Activated T-cell treated with anti-CD3 and anti-CD28 coated beads, Interleukin-2, amount 50 U/mL, for 24 hours (primary cell): ENCODE measurements around the gene NSMCE3.
"Not testable (repeated sequence)": the region's sequence is repeated elsewhere in the genome, so short reads cannot be mapped to it uniquely, and the experiment has no call there.

Source experiments
- DNase-seq: peaks from one replicate; pipeline ENCODE4 v3.0.0-alpha.2; 2020
- H3K27ac Mint-ChIP-seq: 2 replicates; pipeline ENCODE4 v1.8.0; 2020; ENCODE audit warnings: mild to moderate bottlenecking, mixed read lengths
- H3K27me3 Mint-ChIP-seq: 2 replicates; pipeline ENCODE4 v1.8.0; 2020; ENCODE audit warnings: mixed read lengths
- H3K36me3 Mint-ChIP-seq: 2 replicates; pipeline ENCODE4 v1.8.0; 2020; ENCODE audit warnings: low read depth, mixed read lengths
- H3K4me1 Mint-ChIP-seq: 2 replicates; pipeline ENCODE4 v1.8.0; 2020; ENCODE audit warnings: low read depth, mixed read lengths
- H3K4me3 Mint-ChIP-seq: 2 replicates; pipeline ENCODE4 v1.8.0; 2020; ENCODE audit warnings: mild to moderate bottlenecking, moderate library complexity, mixed read lengths
- H3K9me3 Mint-ChIP-seq: 2 replicates; pipeline ENCODE4 v1.8.0; 2020; ENCODE audit warnings: mixed read lengths

Gene NSMCE3

GRCh38 chr15:29252234-29252633 is 17.4 kb downstream of the NSMCE3 start:
- Mint-ChIP-seq H3K9me3 (no peaks in the 10 kb centered on the region), H3K27me3 (peaks cover 8% of the 10 kb centered on the region), H3K4me3 (no peak overlapping the region), H3K36me3 (no peaks in the 10 kb centered on the region), H3K4me1 (no peaks in the 10 kb centered on the region), H3K27ac (no peak overlapping the region)
- no peak for DNase-seq

GRCh38 chr15:29244544-29244943 is 25.1 kb downstream of the NSMCE3 start:
- Mint-ChIP-seq H3K4me3 (no peak overlapping the region), H3K27ac (no peak overlapping the region), H3K4me1 (no peaks in the 10 kb centered on the region), H3K36me3 (no peaks in the 10 kb centered on the region), H3K27me3 (peaks cover 2% of the 10 kb centered on the region), H3K9me3 (no peaks in the 10 kb centered on the region)
- no peak for DNase-seq

GRCh38 chr15:29244123-29244522 is 25.5 kb downstream of the NSMCE3 start:
- Mint-ChIP-seq H3K9me3 (no peaks in the 10 kb centered on the region), H3K27ac (no peak overlapping the region), H3K27me3 (peaks cover 2% of the 10 kb centered on the region), H3K4me3 (no peak overlapping the region), H3K4me1 (no peaks in the 10 kb centered on the region), H3K36me3 (no peaks in the 10 kb centered on the region)
- DNase-seq: no peak

GRCh38 chr15:29242456-29243242 is 27.0 kb downstream of the NSMCE3 start:
- Mint-ChIP-seq H3K9me3 (no peaks in the 10 kb centered on the region), H3K4me3 (no peak overlapping the region)
- no peak for DNase-seq

GRCh38 chr15:29241207-29241606 is 28.4 kb downstream of the NSMCE3 start:
- H3K9me3 Mint-ChIP-seq: no peaks in the 10 kb centered on the region
- no peak overlapping the region for H3K4me3 Mint-ChIP-seq
- peaks cover 5% of the 10 kb centered on the region for H3K27me3 Mint-ChIP-seq
- no peak for DNase-seq
- H3K27ac Mint-ChIP-seq: no peak overlapping the region
- H3K36me3 Mint-ChIP-seq: no peaks in the 10 kb centered on the region
- no peaks in the 10 kb centered on the region for H3K4me1 Mint-ChIP-seq

More at GRCh38 chr15:29242456-29243242, 27.0 kb downstream of the NSMCE3 start:
- Mint-ChIP-seq H3K27me3 (peaks cover 3% of the 10 kb centered on the region), H3K4me1 (no peaks in the 10 kb centered on the region), H3K27ac (no peak overlapping the region), H3K36me3 (no peaks in the 10 kb centered on the region)

- H3K4me1 Mint-ChIP-seq: no peaks in the 10 kb centered on the region
- H3K4me3 Mint-ChIP-seq: no peak overlapping the region
- H3K27me3 Mint-ChIP-seq: peaks cover 17% of the 10 kb centered on the region
- no peak overlapping the region for H3K27ac Mint-ChIP-seq
- peaks cover 9% of the 10 kb centered on the region for H3K9me3 Mint-ChIP-seq
- DNase-seq: no peak
- H3K36me3 Mint-ChIP-seq: no peaks in the 10 kb centered on the region
These were observed 30.2 kb downstream of the NSMCE3 start for GRCh38 chr15:29239395-29239794.

DNA sequence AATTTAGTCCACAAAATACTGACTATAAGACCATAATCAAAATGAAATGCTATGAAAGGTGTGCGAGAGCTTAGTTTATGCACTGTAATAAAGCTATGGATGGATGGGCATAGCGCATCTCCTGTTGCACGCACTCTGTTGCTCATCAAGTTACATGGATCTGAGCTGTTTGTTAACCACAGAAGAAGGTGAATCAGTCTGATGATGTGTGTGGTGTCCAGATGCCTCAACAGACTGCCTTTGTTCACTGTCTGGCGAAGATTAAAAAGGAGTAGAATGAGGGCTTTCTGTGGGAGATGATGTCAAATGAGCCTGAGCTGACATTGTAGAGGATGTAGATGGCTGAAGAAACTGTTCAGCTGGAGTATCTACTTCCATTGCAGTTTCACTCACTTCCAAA is 36.1 kb downstream of the NSMCE3 start:
- DNase-seq: no peak
- no peaks in the 10 kb centered on the region for H3K4me1 Mint-ChIP-seq
- H3K36me3 Mint-ChIP-seq: no peaks in the 10 kb centered on the region
- H3K27ac Mint-ChIP-seq: no peak overlapping the region
- H3K4me3 Mint-ChIP-seq: no peak overlapping the region
- H3K9me3 Mint-ChIP-seq: peaks cover 9% of the 10 kb centered on the region
- H3K27me3 Mint-ChIP-seq: peaks cover 41% of the 10 kb centered on the region

GRCh38 chr15:29226436-29227208 is 43.0 kb downstream of the NSMCE3 start:
- Mint-ChIP-seq H3K36me3 (no peaks in the 10 kb centered on the region), H3K4me3 (no peak overlapping the region), H3K27ac (no peak overlapping the region), H3K9me3 (no peaks in the 10 kb centered on the region), H3K27me3 (peaks cover 51% of the 10 kb centered on the region), H3K4me1 (no peaks in the 10 kb centered on the region)
- DNase-seq: no peak

DNA sequence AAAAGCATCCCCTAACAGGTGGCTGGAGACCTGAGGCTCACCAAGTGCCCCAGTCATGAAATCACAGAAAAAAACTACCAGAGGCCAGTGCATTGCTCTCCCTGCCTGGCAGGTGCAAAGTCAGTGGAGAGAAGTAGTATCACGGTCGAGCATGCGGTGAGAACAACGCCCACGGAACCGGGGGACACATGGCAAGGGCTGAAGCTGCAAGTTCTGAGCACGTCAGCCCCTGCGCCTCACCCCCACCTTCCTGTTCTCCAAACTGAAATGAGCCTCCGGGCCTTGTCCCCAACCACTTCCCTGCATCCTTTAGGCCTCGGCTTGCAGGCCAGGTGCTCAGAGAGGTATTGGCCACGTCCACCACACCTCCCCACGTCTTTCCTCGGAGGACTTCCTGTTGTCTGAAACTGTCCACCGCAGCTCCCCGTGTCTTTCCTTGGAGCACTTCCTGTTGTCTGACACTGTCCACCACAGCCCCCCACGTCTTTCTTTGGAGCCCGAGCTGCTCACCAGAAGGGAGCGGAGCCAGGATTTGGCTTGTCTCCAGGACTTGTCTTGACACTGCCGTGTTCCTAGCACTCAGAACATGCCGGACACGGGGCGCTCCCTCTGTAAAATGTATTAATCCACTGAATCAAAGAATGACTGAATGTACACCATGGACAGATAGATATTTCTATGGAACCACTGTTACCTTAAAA is 43.9 kb downstream of the NSMCE3 start:
- H3K27ac Mint-ChIP-seq: no peak overlapping the region
- DNase-seq: no peak
- H3K4me3 Mint-ChIP-seq: no peak overlapping the region
- no peaks in the 10 kb centered on the region for H3K36me3 Mint-ChIP-seq
- no peaks in the 10 kb centered on the region for H3K9me3 Mint-ChIP-seq
- no peaks in the 10 kb centered on the region for H3K4me1 Mint-ChIP-seq
- H3K27me3 Mint-ChIP-seq: peaks cover 48% of the 10 kb centered on the region

DNA sequence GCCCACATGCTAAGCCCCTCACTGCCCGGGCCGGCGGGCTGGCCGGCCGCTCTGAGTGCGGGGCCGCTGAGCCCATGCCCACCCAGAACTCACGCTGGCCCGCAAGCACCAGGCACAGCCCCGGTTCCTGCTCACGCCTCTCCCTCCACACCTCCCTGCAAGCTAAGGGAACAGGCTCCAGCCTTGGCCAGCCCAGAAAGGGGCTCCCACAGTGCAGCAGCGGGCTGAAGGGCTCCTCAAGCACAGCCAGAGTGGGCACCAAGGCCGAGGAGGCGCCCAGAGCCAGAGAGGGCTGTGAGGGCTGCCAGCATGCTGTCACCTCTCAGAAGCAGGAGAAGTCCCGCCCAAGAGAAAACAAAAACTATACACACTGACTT is 44.6 kb downstream of the NSMCE3 start:
- not testable (repeated sequence) for DNase-seq, H3K9me3 Mint-ChIP-seq, H3K27ac Mint-ChIP-seq, H3K4me3 Mint-ChIP-seq, H3K36me3 Mint-ChIP-seq, H3K4me1 Mint-ChIP-seq
- H3K27me3 Mint-ChIP-seq: peaks cover 43% of the 10 kb centered on the region

DNA sequence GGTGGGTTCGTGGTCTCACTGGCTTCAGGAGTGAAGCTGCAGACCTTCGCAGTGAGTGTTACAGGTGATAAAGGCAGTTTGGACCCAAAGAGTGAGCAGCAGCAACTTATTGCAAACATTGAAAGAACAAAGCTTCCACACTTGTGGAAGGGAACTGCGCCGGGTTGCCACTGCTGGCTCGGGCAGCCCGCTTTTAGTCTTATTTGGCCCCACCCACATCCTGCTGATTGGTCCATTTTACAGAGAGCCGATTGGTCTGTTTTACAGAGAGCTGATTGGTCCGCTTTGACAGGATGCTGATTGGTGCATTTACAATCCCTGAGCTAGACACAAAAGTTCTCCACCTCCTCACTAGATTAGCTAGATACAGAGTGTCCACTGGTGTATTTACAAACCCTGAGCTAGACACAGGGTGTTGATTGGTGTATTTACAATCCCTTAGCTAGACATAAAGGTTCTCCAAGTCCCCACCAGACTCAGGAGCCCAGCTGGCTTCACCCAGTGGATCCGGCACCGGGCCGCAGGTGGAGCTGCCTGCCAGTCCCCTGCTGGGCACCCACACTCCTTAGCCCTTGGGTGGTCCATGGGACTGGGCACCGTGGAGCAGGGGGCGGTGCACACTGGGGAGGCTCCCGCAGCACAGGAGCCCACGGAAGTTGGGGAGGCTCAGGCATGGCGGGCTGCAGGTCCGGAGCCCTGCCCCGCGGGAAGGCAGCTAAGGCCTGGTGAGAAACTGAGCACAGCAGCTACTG is 45.2 kb downstream of the NSMCE3 start:
- peaks cover 37% of the 10 kb centered on the region for H3K27me3 Mint-ChIP-seq
- H3K36me3 Mint-ChIP-seq, H3K4me1 Mint-ChIP-seq, H3K27ac Mint-ChIP-seq, H3K9me3 Mint-ChIP-seq, H3K4me3 Mint-ChIP-seq, DNase-seq: not testable (repeated sequence)

- Mint-ChIP-seq H3K4me3 (no peak overlapping the region), H3K9me3 (no peaks in the 10 kb centered on the region), H3K36me3 (no peaks in the 10 kb centered on the region), H3K27me3 (peaks cover 41% of the 10 kb centered on the region), H3K27ac (no peak overlapping the region), H3K4me1 (no peaks in the 10 kb centered on the region)
- no peak for DNase-seq
These were observed 46.0 kb downstream of the NSMCE3 start for GRCh38 chr15:29223640-29224039.

GRCh38 chr15:29222129-29222853 is 47.3 kb downstream of the NSMCE3 start:
- Mint-ChIP-seq H3K9me3 (no peaks in the 10 kb centered on the region), H3K27me3 (peaks cover 41% of the 10 kb centered on the region), H3K4me3 (no peak overlapping the region), H3K4me1 (no peaks in the 10 kb centered on the region), H3K27ac (no peak overlapping the region), H3K36me3 (no peaks in the 10 kb centered on the region)
- no peak for DNase-seq

DNA sequence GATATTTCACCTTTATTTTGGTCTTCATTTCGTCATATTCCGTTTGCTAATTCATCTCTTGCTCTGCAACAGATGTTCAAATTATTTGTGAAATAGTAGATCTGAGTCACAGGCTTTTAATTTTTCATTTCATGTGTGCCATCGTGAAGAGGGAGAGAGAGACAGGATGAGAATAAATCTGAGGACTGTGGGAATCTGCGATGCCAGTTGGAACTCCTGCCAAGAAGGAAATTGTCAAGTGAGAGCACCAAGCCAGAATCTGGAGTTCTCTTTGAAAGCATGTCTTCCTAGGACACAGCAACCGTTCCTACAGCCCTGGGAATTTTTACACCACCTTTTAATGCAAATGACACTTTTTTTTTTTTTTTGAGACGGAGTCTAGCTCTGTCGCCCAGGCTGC is 48.8 kb downstream of the NSMCE3 start:
- Mint-ChIP-seq H3K27ac (no peak overlapping the region), H3K4me1 (no peaks in the 10 kb centered on the region), H3K9me3 (no peaks in the 10 kb centered on the region), H3K4me3 (no peak overlapping the region), H3K36me3 (no peaks in the 10 kb centered on the region), H3K27me3 (peaks cover 35% of the 10 kb centered on the region)
- no peak for DNase-seq
